GM21515 (cell line): ENCODE results near the gene SUSD1.
A peak's percentile ranks its signal among the peaks of the same experiment; 100 is the strongest.
"Not testable (repeated sequence)": the region's sequence is repeated elsewhere in the genome, so short reads cannot be mapped to it uniquely, and the experiment has no call there.

Source experiments
- ATAC-seq: cut with Tn5 transposase; IDR thresholded peaks from one replicate; pipeline ENCODE4 v1.9.1; 2021; ENCODE audit not compliant: unreplicated experiment

The SUSD1 gene

DNA sequence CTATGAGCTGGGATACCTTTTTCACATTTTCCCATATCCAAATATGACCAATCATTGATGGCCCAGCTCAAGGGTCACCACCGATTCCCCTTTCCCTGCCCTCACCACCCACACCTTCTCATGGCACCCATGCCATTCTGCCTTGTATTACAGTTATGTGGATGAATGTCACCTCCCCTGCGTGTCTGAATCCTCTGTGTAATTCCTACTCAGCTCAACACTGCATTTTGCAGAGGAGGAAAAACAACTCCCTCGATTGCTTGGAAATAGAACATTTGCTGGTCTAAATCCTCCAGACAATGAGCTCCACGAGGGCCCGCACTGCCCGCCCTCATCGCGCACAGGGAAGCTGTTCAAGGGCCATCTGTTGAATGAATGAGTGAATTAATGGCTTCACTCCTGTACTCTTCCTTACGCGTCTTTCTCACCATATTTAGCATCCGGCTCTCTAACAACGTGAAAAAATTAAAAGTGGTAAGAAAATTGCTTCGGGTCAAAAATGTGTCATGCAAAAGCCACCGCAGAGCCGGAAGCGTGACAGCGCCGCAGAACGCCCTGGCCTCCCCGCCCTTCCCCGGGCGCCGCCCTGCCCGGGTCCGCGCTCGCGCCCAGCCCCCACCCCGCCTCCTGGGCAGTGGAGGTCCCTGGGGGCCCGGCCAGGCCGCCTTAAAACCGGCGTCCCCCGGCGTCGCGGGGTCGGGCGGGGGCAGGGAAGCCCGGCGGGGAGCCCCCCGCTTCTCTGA, 704 bp downstream of the SUSD1 start:
- peak; percentile 86 for ATAC-seq

DNA sequence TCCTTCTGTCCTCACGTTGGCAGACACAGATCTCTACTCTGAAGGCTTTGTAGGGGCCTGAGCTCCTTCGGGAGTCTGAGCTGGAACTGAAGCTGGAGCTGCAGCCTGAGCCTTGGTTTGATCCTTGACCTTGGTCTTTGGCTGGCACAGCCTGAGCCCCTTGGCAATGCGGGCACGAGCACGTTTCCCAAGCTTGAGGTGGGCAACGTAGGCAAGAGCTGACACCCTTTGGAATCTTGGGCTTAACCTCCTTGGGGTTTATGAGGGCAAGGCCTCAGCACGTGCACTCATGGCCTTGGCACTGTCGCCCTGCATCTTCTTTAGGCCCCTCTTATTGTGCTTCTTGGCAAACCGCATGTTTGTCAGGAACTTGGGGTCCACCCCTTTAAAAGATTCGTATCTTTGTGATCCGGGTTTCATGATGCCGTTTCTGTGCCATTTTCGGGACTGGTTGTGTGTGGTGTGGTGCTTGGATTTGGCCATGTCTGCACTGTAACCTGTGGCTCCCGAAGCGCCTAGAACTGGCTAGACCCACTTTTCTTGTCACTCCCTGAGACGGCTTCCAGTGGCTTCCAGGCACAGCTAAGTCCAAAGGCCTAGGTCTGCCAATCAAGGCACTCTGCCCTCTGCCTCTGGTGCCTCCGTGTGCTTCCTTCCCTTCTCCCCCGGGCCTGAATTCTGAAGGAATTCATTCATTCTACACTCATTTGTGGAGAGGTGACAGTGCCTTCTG, 1.4 kb downstream of the SUSD1 start:
- ATAC-seq: no peak

DNA sequence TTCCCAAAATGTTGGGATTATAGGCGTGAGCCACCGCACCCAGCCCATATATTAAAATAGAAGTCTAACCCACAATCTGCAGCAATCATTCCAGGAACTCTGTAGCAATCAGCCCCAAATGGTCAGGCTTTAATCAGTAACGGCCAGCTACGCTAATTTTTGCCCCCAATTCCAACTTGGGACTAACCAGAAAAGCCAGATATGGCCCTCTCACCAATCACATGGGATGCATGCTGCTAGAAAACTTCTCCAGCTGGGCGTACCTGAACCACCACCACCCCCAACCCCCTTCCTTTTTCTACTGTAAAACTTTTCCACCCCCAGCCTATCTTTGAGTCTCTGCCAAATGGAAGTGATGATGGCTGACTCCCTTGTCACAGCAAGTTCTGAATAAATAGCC, 4.1 kb downstream of the SUSD1 start:
- no peak for ATAC-seq

DNA sequence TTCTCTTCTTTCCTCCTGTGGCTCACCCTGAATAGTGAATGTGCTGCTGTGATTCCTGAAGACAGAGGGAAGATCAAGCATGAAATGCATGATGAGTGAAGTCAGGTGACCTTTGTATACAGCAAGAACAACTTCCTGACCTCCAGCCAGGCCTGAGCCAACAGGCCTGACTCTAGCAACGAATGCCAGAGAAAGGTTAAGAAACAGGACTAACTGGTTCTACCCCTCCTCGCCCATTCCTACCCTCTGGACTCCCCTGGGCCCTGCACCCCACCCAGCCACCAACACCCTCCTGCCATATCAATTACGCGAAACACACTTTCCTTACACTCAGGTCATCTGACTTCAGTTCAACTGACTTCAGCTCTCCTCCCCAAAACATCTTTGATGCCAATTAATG, 4.9 kb downstream of the SUSD1 start:
- no peak for ATAC-seq

DNA sequence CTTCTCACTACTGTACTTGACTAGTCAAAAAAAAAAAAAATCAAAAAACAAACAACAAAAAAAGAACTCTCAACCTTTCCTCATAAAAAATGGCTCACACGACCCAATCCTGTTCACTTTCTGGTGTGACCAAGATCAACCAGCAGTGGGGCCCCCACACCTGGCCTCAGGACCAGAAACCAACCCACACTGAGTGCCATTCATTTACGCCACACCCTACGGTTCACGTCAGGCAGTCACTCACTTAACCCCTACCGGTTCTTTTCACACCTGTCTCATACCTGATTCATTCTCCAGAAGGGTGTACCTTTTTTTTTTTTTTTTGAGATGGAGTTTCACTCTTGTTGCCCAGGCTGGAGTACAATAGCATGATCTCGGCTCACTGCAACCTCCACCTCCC, 5.7 kb downstream of the SUSD1 start:
- no peak for ATAC-seq

DNA sequence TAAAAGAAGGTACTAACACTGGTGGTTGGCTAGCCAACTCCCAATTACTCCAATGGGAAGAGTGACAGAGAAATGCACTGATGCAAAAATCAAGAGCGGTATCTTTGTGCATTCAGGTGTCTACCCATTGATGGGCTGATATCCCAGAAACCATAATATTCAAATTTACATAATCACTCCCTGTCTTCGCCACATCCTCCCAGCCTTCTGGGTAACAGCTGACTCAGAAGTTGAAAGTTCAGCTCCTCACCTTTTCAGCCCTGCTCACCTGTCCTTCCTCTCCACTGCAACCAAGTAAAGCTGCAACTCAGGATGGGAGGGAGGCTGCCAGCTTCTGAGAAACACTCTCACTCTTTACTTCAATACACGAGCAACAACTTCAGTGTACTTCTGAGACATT, 6.9 kb downstream of the SUSD1 start:
- no peak for ATAC-seq

DNA sequence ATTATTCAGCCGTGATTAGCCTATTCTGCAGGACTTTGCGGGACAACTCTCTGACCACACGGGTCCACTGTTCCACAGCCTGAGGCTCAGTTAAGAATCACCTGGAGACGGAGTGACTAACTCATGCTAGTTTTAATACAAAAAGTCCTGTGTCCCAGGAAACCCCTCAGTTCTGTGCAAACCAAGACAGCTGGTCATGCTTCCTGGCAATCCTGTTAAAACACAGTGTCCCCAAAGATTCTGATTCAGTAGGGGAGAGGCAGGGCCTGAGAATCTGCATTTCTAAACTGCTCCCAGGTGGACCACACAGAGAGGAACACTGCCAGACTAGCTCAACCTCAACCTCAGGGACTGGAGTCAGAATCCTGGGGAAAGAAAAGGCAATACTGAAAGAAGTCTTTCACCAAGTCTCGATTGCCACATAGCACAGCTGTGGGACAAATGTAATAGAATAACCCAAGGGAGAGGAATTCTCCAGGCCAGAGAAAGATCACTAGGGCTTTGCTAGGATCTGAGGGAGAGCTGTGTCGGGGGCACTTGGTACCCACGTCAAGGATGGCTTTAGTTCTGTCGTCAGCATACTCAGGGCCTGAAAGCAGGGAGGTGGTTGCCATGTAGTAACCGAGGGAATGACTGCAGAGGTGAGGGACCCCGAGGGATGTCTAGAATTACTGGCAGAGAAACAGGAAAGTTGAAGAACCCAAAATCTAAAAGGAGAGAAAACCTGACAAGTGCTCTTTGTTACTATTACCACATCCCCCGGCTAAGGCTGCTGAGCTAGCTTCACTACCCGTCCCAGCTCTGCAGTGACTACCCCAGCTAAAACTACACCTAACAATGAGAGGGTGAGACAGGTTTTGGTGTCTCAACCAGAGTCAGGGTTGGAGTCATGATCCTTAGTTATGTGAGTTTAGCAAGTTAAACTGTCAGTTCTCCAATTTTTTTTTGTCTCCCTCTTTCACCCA, 8.6 kb downstream of the SUSD1 start:
- no peak for ATAC-seq

DNA sequence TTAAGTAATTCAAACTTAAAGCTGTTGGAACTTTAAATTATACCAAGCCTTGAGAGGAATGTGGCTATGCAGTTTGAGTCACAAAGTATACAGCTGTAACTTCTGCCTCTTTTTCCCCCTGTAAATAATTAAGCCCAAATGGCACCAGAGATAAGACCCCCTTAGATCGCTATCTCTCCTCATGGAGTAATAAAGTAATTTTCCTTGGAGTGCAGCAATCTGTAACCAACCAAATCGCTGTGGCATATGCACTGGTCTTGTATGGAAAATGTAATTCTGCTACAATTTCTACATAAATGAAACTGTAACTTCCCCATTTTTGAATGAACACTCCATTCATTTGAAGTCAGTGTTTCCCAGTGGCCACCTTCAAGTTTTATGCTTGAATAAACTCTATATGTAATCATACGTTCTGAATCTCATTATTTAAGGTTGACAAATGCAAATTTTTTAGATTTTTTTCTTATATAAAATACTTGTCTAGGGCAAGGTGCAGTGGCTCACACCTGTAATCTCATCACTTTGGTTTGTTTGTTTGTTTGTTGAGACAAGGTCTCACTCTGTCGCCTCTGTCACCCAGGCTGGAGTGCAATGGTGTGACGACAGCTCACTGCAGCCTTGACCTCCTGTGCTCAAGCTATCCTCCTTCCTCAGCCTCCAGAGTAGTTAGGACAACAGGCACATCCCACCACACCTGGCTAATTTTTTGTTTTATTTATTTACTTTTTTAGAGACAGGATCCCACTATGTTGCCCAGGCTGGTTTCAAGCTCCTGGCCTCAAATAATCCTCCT, 12.3 kb downstream of the SUSD1 start:
- no peak for ATAC-seq

DNA sequence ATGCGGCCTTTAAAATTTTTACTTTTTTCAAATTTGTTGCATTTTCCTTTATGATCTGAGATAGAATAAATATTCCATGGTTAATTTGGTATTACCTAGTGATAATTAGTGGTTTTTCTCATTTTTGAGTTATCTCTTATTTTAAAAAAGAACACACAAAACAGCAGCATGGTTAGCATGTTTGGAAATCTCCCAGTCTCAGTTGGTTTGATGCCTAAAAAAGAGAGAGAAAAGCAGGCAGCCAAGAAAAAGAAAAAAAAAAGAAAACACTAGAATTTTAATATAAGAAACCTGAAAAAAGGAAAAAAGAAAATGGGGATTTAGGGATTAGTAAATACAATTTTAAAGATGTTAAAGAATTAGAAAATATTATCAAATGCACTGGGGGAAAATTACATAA, 15.3 kb downstream of the SUSD1 start:
- no peak for ATAC-seq

DNA sequence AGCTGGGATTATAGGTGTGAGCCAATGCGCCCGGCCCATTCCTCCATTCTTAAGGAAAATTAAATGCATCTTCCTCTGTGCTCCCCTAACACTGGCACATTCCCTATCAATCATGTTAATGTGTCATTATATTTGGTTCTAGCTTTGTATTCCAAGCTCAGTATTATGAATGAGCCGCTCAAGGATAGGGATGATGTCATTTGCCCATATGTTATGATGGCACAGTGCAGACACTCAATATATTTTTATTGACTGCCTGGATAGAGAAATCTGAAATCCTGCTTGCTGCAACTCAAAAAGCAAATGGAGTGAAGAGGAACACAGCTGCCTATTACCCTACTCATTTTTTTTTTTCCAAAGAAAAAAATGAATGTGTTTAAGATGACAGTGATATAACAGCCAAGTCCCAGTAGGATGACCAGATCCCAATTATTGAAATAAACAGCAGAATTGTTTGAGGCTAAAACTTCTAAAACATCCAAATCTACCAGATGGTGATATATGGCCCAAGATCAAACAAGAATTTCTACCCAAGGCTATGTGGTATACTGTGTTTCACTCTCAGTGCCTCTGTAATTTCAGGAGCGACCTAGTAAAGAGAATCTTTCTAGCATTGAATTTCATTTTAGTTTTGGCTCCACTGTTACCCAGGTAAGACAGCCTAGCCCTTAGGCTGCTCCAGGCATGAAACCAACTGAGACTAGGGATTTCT, 16.3 kb downstream of the SUSD1 start:
- no peak for ATAC-seq

DNA sequence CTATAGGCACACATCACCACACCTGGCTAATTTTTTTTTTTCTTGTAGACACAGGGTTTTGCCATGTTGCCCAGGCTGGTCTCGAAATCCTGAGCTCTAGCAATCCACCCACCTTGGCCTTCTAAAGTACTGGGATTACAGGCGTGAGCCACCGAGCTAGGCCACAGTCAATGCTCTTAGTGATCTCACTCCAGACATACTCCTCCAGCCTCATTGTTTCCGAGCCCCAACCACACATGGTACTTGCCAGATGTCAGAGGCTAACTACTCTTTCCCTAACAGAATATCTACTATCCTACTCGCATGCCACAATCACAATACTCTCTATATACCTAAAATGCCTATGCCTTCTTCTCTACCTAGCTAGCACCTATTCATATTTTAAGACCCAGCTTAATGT, 17.1 kb downstream of the SUSD1 start:
- no peak for ATAC-seq

DNA sequence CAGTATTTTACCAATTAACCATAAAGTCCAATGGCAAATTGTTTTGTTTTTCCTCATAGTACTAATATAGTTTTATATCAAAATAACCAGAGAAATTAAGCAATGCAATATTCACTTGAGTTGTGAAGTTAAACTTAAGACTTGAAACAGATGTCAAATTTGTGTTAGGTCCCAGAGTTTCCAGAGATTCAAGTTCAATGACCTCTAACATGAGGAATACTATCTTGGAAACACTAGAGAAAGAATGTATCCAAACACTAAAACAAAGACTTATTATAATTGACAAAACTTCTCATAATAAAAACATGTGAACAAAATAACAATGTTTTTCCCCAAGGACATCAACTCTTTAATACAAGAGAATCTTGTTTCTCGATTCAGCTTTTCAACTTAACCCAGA, 18.0 kb downstream of the SUSD1 start:
- ATAC-seq: no peak

DNA sequence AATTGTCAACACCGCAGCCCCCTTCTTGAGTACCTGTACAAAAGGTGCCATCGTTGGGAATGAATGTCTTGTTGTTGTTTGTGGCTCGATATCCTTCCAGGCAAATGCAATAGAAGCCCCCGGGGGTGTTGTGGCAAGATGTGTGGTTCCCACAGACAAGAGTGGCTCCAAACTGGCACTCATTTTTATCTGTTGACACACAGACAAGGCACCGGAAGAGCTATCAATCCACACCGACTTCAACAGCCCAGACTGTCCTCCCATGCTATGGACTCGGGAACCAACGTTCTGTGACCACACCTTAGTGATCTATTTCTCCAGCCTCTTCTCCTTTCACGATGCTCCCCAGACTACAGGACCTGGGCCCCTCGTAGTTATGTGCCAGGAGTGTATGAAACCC, 25.9 kb downstream of the SUSD1 start:
- ATAC-seq: no peak

DNA sequence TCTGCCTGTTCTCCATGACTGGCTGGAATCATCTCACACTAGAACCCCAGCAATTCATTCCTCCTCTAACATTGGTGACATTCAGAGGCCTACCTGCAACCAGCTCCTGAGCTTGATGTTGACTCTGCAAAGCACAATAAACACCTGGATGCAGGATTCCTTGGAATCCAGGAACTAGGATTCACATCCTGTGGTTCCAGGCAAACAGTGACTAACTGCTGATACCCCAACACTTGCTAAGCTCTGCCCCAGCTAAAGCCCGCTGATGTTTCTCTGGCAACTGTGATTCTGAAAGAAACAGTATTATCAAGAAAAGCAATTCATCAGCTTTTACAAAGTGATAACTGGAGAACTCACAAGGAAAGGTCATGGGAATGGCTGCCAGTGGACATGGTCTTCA, 29.2 kb downstream of the SUSD1 start:
- no peak for ATAC-seq

DNA sequence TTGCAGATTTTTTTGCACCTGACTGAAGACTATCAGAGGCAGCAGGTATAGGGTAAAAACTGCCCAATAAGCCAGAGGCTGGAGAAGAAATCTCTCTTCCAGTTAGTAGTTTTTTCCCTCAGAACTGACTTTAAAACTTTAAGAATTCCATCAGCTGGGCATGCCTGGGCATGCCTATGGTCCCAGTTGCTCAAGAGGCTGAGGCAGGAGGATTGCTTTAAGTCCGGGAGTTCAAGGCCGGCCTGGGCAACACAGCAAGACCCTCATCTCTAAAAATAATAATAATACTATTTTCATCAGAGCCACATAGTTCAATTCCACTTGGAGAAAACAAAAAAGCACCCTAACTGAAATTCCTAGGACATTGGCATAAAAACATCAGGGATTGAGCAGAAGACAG, 30.3 kb downstream of the SUSD1 start:
- ATAC-seq: no peak

DNA sequence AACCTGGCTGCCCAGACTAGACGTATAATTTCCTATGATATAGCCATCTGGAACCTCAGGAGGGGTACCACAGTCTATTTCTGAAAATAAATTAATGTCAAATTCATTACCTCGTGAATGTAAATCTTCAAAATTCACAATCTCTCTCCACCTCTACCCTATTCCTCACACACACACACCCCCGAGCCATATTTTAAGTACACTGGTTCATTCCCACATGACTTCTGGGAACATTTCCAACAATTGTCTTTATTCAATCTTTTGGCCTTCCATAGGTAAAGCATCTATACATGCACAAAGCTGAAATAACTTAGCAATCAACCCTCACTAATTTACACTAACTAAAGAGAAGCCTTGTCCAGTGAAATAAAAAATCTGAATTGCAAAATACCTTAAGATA, 32.7 kb downstream of the SUSD1 start:
- ATAC-seq: no peak

DNA sequence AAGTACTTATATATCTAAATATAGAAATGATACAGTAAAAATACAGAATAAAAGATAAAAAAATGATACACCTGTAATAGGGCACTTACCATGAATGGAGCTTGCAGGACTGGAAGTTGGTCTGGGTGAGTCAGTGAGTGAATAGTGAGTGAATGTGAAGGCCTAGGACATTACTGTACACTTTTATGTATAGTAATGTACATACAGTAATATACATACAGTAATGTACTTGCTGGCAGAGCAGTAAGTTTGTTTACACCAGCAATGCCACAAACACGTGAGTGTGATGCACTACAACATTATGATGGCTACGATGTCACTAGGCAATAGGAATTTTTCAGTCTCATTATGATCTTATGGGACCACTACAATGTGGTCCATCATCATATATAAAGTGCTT, 34.2 kb downstream of the SUSD1 start:
- no peak for ATAC-seq

DNA sequence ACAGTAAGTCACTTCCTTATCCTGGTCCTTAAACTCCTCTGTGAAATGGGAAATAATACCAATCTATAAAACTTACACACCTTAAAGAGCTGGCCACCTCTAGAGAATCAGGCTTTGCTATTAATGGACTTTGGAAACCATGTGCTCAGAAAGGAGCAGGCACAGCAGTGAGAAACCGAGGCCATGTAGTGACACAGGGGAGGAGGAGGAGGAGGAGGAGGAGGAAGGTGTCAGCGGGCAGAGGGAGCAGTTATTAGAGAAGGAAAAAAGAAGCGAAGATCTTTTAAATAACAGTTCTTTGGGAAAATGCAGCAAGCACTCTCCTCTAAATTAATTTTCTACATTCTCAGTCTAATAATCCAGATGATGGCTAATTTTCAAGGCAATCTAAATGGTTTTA, 38.0 kb downstream of the SUSD1 start:
- ATAC-seq: no peak

DNA sequence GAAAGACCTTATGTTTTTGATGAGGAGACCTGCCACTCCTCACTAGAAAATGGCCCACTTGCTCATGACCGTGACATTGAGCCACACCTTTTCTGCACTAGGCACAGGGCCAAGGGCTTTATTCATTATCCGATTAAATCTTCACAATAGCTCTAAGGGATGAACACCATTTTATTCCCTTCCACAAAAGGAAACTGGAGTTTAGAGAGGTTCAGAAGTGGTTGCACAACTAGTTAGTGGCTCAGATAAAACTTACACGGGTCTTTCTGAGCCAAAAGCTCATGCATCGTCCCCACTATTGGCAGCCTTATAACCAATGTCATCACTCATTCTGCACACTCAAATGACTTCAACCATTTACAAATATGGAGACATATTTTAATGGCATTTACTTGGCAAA, 39.4 kb downstream of the SUSD1 start:
- no peak for ATAC-seq

DNA sequence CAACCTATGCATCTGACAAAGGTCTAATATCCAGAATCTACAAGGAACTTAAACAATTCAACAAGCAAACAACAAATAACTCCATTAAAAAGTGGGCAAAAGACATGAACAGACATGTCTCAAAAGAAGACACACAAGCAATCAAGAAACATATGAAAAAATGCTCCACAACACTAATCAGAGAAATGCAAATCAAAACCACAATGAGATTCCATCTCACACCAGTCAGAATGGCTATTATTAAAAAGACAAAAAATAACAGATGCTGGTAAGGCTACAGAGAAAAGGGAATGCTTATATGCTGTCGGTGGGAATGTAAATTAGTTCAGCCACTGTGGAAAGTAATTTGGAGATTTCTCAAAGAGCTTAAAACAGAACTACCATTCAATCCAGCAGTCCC, 41.3 kb downstream of the SUSD1 start:
- ATAC-seq: not testable (repeated sequence)
